ENCODE measurements around the gene CHAC2.
"Not testable (repeated sequence)": the region's sequence is repeated elsewhere in the genome, so short reads cannot be mapped to it uniquely, and the experiment has no call there.

The CHAC2 gene

GRCh38 chr2:53823639-53824038 is 56.0 kb downstream of the CHAC2 start:
- not testable (repeated sequence) for H3K9ac ChIP-seq (ENCODE audit: low read length); H3K9me3 ChIP-seq (ENCODE audit: insufficient read depth, low read length); H3K4me3 ChIP-seq (ENCODE audit: low read length); H3K36me3 ChIP-seq (replicated peaks; ENCODE audit: low read depth, low read length); H4K20me1 ChIP-seq (ENCODE audit: insufficient read depth, low read length); H3K4me1 ChIP-seq (ENCODE audit: low read length); H3K4me2 ChIP-seq (ENCODE audit: low read length); H3K27ac ChIP-seq (ENCODE audit: low read length); H3K27me3 ChIP-seq (ENCODE audit: low read depth, low read length); H3K79me2 ChIP-seq (ENCODE audit: low read length); H2AFZ ChIP-seq (ENCODE audit: low read depth, low read length)
- peak; percentile 29 for TF ChIP-seq CTCF (IDR thresholded peaks at IDR 0.05; ENCODE audit: low read depth, low read length)

Measured in OCI-LY3 (cell line).